Measurements from ENCODE around the gene GPX2. TPM values are rescaled to one million over a fixed set of nuclear protein-coding genes. Genes with fewer than 3 reads are reported as not detected.

Gene GPX2
- total RNA-seq, 1 donor from 2014 or later, result not detected

- Histone ChIP-seq H3K27me3 (ENCODE audit: insufficient read depth, low read length) (peaks cover 3% of the 10 kb centered on the region), H3K9me3 (ENCODE audit: insufficient read depth, low read depth, low read length) (no peaks in the 10 kb centered on the region), H4K20me1 (ENCODE audit: insufficient read depth, low read length) (no peaks in the 10 kb centered on the region), H3K9ac (ENCODE audit: low read length) (peak overlapping the region; percentile 52), H3K36me3 (ENCODE audit: insufficient read depth, low read length) (no peaks in the 10 kb centered on the region), H2AFZ (ENCODE audit: low read depth, low read length) (peak overlapping the region; percentile 73), H3K4me2 (ENCODE audit: low read length) (peak overlapping the region; percentile 82), H3K4me3 (ENCODE audit: insufficient read depth, low read depth, low read length) (peak overlapping the region; percentile 44), H3K27ac (ENCODE audit: low read depth, low read length) (no peak overlapping the region), H3K4me1 (ENCODE audit: insufficient read depth, low read length) (peaks cover 8% of the 10 kb centered on the region), H3K79me2 (ENCODE audit: insufficient read depth, low read length) (peaks cover 16% of the 10 kb centered on the region)
- Mint-ChIP-seq H3K9me3 (ENCODE audit: unreplicated experiment) (no peaks in the 10 kb centered on the region), H3K36me3 (ENCODE audit: low read depth, unreplicated experiment) (no peaks in the 10 kb centered on the region), H3K27ac (ENCODE audit: unreplicated experiment) (no peak overlapping the region), H3K4me1 (ENCODE audit: low read depth, unreplicated experiment) (peaks cover 5% of the 10 kb centered on the region), H3K27me3 (ENCODE audit: low read depth, unreplicated experiment) (peaks cover 4% of the 10 kb centered on the region), H3K4me3 (ENCODE audit: unreplicated experiment) (peak overlapping the region; percentile 54)
- TF ChIP-seq, protein P1, sequence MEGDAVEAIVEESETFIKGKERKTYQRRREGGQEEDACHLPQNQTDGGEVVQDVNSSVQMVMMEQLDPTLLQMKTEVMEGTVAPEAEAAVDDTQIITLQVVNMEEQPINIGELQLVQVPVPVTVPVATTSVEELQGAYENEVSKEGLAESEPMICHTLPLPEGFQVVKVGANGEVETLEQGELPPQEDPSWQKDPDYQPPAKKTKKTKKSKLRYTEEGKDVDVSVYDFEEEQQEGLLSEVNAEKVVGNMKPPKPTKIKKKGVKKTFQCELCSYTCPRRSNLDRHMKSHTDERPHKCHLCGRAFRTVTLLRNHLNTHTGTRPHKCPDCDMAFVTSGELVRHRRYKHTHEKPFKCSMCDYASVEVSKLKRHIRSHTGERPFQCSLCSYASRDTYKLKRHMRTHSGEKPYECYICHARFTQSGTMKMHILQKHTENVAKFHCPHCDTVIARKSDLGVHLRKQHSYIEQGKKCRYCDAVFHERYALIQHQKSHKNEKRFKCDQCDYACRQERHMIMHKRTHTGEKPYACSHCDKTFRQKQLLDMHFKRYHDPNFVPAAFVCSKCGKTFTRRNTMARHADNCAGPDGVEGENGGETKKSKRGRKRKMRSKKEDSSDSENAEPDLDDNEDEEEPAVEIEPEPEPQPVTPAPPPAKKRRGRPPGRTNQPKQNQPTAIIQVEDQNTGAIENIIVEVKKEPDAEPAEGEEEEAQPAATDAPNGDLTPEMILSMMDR (IDR thresholded peaks at IDR 0.05; ENCODE audit: insufficient read depth, low read depth, low read length), result peak; percentile 64
- TF ChIP-seq EZH2 (IDR thresholded peaks at IDR 0.05; ENCODE audit: insufficient read depth, low read length), result no peak
- FAIRE-seq, result no peak
- no peak for DNase-seq (ENCODE audit: low read depth)
These were observed 41.1 kb upstream of the GPX2 start for GRCh38 chr14:64983439-64984310.

DNA sequence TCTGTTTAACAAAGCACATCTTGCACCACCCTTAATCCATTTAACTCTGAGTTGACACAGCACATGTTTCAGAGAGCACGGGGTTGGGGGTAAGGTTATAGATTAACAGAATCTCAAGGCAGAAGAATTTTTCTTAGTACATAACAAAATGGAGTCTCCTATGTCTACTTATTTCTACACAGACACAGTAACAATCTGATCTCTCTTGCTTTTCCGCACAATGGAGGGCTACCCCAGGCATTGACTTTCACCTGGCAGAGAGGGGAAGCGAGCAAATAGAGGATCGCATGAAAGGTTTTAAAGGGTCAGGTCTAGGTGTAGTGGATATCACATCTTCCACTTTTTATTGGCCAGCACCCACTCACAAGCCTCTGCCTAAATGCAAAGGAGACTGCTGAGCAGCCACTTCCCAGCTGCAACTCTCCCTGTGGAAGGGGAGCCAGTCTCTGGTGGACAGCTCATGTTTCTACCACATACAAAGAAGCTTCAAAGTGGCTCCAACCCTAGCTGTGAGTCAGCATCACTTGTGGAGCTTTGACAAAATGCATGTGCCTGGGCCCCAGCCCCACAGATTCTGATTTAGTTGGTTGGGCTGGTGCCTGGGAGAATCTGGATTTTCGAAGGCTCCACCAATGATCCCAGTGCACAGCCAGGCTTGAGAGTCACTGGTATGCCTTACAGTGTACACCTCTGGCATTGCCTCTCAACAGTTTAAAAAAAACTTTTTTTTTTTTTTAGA, 37.0 kb upstream of the GPX2 start:
- Histone ChIP-seq H3K9me3 (ENCODE audit: insufficient read depth, low read depth, low read length) (no peaks in the 10 kb centered on the region), H3K27me3 (ENCODE audit: insufficient read depth, low read length) (peaks cover 7% of the 10 kb centered on the region), H3K27ac (ENCODE audit: low read depth, low read length) (no peak overlapping the region), H2AFZ (ENCODE audit: low read depth, low read length) (no peak overlapping the region), H3K4me3 (ENCODE audit: insufficient read depth, low read depth, low read length) (no peak overlapping the region), H3K79me2 (ENCODE audit: insufficient read depth, low read length) (no peaks in the 10 kb centered on the region), H4K20me1 (ENCODE audit: insufficient read depth, low read length) (no peaks in the 10 kb centered on the region), H3K4me2 (ENCODE audit: low read length) (no peak overlapping the region), H3K9ac (ENCODE audit: low read length) (no peak overlapping the region), H3K4me1 (ENCODE audit: insufficient read depth, low read length) (peaks cover 4% of the 10 kb centered on the region), H3K36me3 (ENCODE audit: insufficient read depth, low read length) (no peaks in the 10 kb centered on the region)
- H3K36me3 Mint-ChIP-seq (ENCODE audit: low read depth, unreplicated experiment), result no peaks in the 10 kb centered on the region
- peak overlapping the region; percentile 72 for H3K27ac Mint-ChIP-seq (ENCODE audit: unreplicated experiment)
- H3K27me3 Mint-ChIP-seq (ENCODE audit: low read depth, unreplicated experiment), result peaks cover 3% of the 10 kb centered on the region
- H3K4me1 Mint-ChIP-seq (ENCODE audit: low read depth, unreplicated experiment), result peaks cover 5% of the 10 kb centered on the region
- no peak overlapping the region for H3K4me3 Mint-ChIP-seq (ENCODE audit: unreplicated experiment)
- DNase-seq (ENCODE audit: low read depth) (peak; percentile 52), FAIRE-seq (no peak)
- H3K9me3 Mint-ChIP-seq (ENCODE audit: unreplicated experiment), result no peaks in the 10 kb centered on the region
- TF ChIP-seq EZH2 (IDR thresholded peaks at IDR 0.05; ENCODE audit: insufficient read depth, low read length), result no peak
- TF ChIP-seq, protein P1 (IDR thresholded peaks at IDR 0.05; ENCODE audit: insufficient read depth, low read depth, low read length), result no peak
